B cell (primary cell): Measurements from ENCODE around the gene PSMG3.

Experiments used
- CTCF ChIP-seq: fragments of 200-600 bp; IDR thresholded peaks from one replicate; pipeline ENCODE4 v1.8.0; 2022; ENCODE audit warnings: antibody characterized with exemption, mild to moderate bottlenecking
- EZH2 ChIP-seq: IDR thresholded peaks from 2 replicates; pipeline ENCODE4 v1.6.1; 2012; ENCODE audit warnings: borderline replicate concordance, low read depth, mild to moderate bottlenecking, moderate library complexity, low read length; ENCODE audit not compliant: insufficient read depth, poor library complexity, severe bottlenecking

GRCh38 chr7:1559626-1560590 lies 9.9 kb downstream of the PSMG3 start:
- TF ChIP-seq CTCF (no peak), EZH2 (no peak)
